Caco-2 (cell line): ENCODE data around the gene SNX19. TPM values are rescaled to one million over a fixed set of nuclear protein-coding genes. Genes with fewer than 3 reads are reported as not detected.

Experiments used
- BruUV-seq: library from RNA; stranded (reverse); fragments of 400-500 nt; replicated peaks from 2 replicates; lab custom pipeline; 2021; lab: Mats Ljungman, UMichigan
- CTCF ChIA-PET: fragments of 300-600 bp; sonication (Branson Sonifier 250); formaldehyde crosslinking; loops from one replicate; lab custom pipeline; 2022; ENCODE audit warnings: antibody characterized with exemption; lab: Charles Lee
- POLR2A ChIA-PET: fragments of 300-600 bp; sonication (Branson Sonifier 250); formaldehyde crosslinking; loops from one replicate; lab custom pipeline; 2022; ENCODE audit warnings: antibody characterized with exemption; lab: Charles Lee
- DNase-seq, 2 experiments: peaks; one replicate each; pipeline versions ENCODE4 v3.0.0 to v3.0.0-alpha.2; 2020 to 2022
- H3K27me3 ChIP-seq: replicated peaks from 2 replicates; pipeline ENCODE4 v1.6.0; 2011; ENCODE audit warnings: low read length; ENCODE audit not compliant: control insufficient read depth, insufficient read depth
- H3K36me3 ChIP-seq: 2 replicates; pipeline ENCODE4 v1.5.1; 2011; ENCODE audit warnings: low read length; ENCODE audit not compliant: control insufficient read depth, insufficient read depth
- H3K4me1 ChIP-seq: fragments of 250-450 bp; sonication (Bioruptor Pico); 2 replicates; pipeline ENCODE4 v1.5.1; 2020; ENCODE audit warnings: mild to moderate bottlenecking
- H3K4me3 ChIP-seq: 2 replicates; pipeline ENCODE4 v1.5.1; 2011; ENCODE audit warnings: low read depth, mild to moderate bottlenecking, control low read depth, low read length
- H3K9me3 ChIP-seq: fragments of 250-450 bp; sonication (Bioruptor Pico); 2 replicates; pipeline ENCODE4 v1.5.1; 2020; ENCODE audit warnings: mild to moderate bottlenecking, moderate library complexity
- H3K27ac Mint-ChIP-seq: one replicate; pipeline ENCODE4 v1.8.0; 2022; ENCODE audit warnings: mixed read lengths; ENCODE audit not compliant: unreplicated experiment
- H3K27me3 Mint-ChIP-seq: one replicate; pipeline ENCODE4 v1.8.0; 2022; ENCODE audit warnings: mixed read lengths; ENCODE audit not compliant: insufficient read depth, unreplicated experiment
- H3K36me3 Mint-ChIP-seq: one replicate; pipeline ENCODE4 v1.8.0; 2022; ENCODE audit warnings: mild to moderate bottlenecking, mixed read lengths; ENCODE audit not compliant: insufficient read depth, unreplicated experiment
- H3K4me1 Mint-ChIP-seq: one replicate; pipeline ENCODE4 v1.8.0; 2022; ENCODE audit warnings: low read depth, mixed read lengths; ENCODE audit not compliant: unreplicated experiment
- H3K4me3 Mint-ChIP-seq: one replicate; pipeline ENCODE4 v1.8.0; 2022; ENCODE audit warnings: mild to moderate bottlenecking, moderate library complexity, mixed read lengths; ENCODE audit not compliant: unreplicated experiment
- H3K9me3 Mint-ChIP-seq: one replicate; pipeline ENCODE4 v1.8.0; 2022; ENCODE audit warnings: mixed read lengths; ENCODE audit not compliant: unreplicated experiment
- CTCF ChIP-seq, 2 experiments: fragments of 200-600 bp in 1 of 2; IDR thresholded peaks; 1 replicate in 1 of 2; 2 replicates in 1 of 2; pipeline versions ENCODE4 v1.5.1 to v1.8.0; 2011 to 2022; ENCODE audit warnings: antibody characterized with exemption in 1 of 2, control low read depth in 1 of 2, inconsistent platforms in 1 of 2, low read depth in 1 of 2, low read length in 1 of 2, mild to moderate bottlenecking in 1 of 2, moderate library complexity in 1 of 2; ENCODE audit not compliant: insufficient read depth in 1 of 2, severe bottlenecking in 1 of 2, unreplicated experiment in 1 of 2
- intact Hi-C: fragments of 100-400 bp; cut with micrococcal nuclease; formaldehyde crosslinking; loops from one replicate; pipeline ENCODE4 v1.10.0; 2022; ENCODE audit not compliant: unreplicated experiment
- total RNA-seq: library from RNA; stranded (reverse); gene quantifications from 2 replicates; pipeline ENCODE4 v1.2.3, GENCODE V29; 2022

Gene SNX19
- total RNA-seq, 1 experiment from 2014 or later, result 82.4 TPM

DNA sequence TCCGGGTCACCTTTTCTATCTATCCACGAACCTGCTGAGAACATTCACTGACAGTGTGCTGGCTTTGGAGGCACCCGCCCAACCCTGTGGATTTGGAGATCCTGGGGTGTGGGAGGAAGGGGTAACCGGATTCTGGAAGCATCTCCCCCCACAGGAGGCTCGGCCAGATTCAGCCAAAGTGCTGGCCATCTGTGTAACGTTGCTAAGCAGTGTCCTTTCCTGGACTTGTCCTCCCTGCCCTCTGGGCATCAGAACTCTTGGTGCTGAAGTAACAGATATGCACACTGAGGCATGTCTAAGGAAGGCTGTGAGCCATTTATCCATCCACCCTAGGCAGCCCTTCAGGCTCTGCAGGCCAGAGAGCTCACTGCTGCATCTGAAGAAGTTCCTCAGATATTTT lies 85.7 kb downstream of the SNX19 start:
- CTCF ChIA-PET, result interaction anchor here (0.6 to 2.2 kb wide), 2 partner anchors 195 to 399 kb away, joined by 3 to 7 read pairs; no protein-coding TSS in a partner anchor
- no peaks in the 10 kb centered on the region for H3K36me3 ChIP-seq
- no peaks in the 10 kb centered on the region for H3K4me1 Mint-ChIP-seq
- H3K9me3 Mint-ChIP-seq, result no peaks in the 10 kb centered on the region
- intact Hi-C loops, result no loop called here
- BruUV-seq, result no TSS peak
- H3K27ac Mint-ChIP-seq, result no peak overlapping the region
- DNase-seq, result no peak
- no peaks in the 10 kb centered on the region for H3K9me3 ChIP-seq
- TF ChIP-seq CTCF (IDR thresholded peaks at IDR 0.05; ENCODE audit: insufficient read depth in 1 of 2, low read depth in 1 of 2, low read length in 1 of 2, severe bottlenecking in 1 of 2, unreplicated experiment in 1 of 2), result no peak
- POLR2A ChIA-PET, result no interaction called here
- H3K4me3 Mint-ChIP-seq, result no peak overlapping the region
- H3K36me3 Mint-ChIP-seq, result no peaks in the 10 kb centered on the region
- H3K4me1 ChIP-seq, result no peaks in the 10 kb centered on the region
- H3K27me3 Mint-ChIP-seq, result peaks cover 12% of the 10 kb centered on the region
- no peaks in the 10 kb centered on the region; the same call in 1 of the 2 replicates for H3K27me3 ChIP-seq
- no peak overlapping the region for H3K4me3 ChIP-seq

- no peak for TF ChIP-seq CTCF (IDR thresholded peaks at IDR 0.05; ENCODE audit: insufficient read depth in 1 of 2, low read depth in 1 of 2, low read length in 1 of 2, severe bottlenecking in 1 of 2, unreplicated experiment in 1 of 2)
- Mint-ChIP-seq H3K4me3 (no peak overlapping the region), H3K27me3 (peaks cover 12% of the 10 kb centered on the region), H3K27ac (no peak overlapping the region), H3K9me3 (no peaks in the 10 kb centered on the region), H3K4me1 (no peaks in the 10 kb centered on the region), H3K36me3 (no peaks in the 10 kb centered on the region)
- Histone ChIP-seq H3K4me3 (no peak overlapping the region), H3K9me3 (no peaks in the 10 kb centered on the region), H3K4me1 (no peaks in the 10 kb centered on the region), H3K27me3 (no peaks in the 10 kb centered on the region; the same call in 1 of the 2 replicates), H3K36me3 (no peaks in the 10 kb centered on the region)
- ChIA-PET CTCF (interaction anchor here (0.6 to 2.2 kb wide), 2 partner anchors 195 to 399 kb away, joined by 3 to 7 read pairs; no protein-coding TSS in a partner anchor), POLR2A (no interaction called here)
- no peak for DNase-seq
- no TSS peak for BruUV-seq
- intact Hi-C loops, result loop anchor here (5.0 kb wide), 1 partner anchor 68 kb away; no protein-coding TSS in a partner anchor
Measured at GRCh38 chr11:130829920-130830511, 86.3 kb downstream of the SNX19 start.

DNA sequence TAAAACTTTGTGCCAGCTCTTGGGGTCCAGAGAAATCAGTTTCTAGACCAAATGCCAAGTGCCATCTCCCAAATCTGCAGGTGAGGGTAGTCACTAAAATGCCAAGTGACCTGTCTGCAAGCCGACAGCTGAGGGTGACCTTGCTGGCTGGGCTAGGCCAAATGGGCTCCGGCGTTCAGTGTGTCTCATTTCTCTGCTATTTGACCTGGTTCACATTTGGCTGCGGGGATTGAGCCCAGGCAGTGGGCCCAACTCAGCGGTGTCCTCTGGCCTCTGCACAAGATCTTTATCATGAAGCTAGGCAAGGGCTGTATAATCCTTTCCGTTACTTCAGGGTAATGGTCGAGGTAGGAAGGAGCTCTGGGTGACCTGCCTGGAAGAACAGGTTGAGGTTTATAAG lies 87.5 kb downstream of the SNX19 start:
- Mint-ChIP-seq H3K27ac (no peak overlapping the region), H3K27me3 (peaks cover 12% of the 10 kb centered on the region), H3K4me3 (no peak overlapping the region), H3K9me3 (no peaks in the 10 kb centered on the region), H3K4me1 (no peaks in the 10 kb centered on the region), H3K36me3 (no peaks in the 10 kb centered on the region)
- CTCF ChIA-PET, result interaction anchor here (0.9 kb wide), 1 partner anchor 33 kb away, joined by 3 read pairs; no protein-coding TSS in a partner anchor
- Histone ChIP-seq H3K9me3 (no peaks in the 10 kb centered on the region), H3K36me3 (no peaks in the 10 kb centered on the region), H3K4me3 (no peak overlapping the region), H3K27me3 (no peaks in the 10 kb centered on the region; the same call in 1 of the 2 replicates), H3K4me1 (no peaks in the 10 kb centered on the region)
- POLR2A ChIA-PET, result no interaction called here
- no peak for TF ChIP-seq CTCF (IDR thresholded peaks at IDR 0.05; ENCODE audit: insufficient read depth in 1 of 2, low read depth in 1 of 2, low read length in 1 of 2, severe bottlenecking in 1 of 2, unreplicated experiment in 1 of 2)
- intact Hi-C loops, result loop anchor here (5.0 kb wide), 1 partner anchor 66 kb away; no protein-coding TSS in a partner anchor
- BruUV-seq, result no TSS peak
- no peak for DNase-seq
